Stimulated activated CD4-positive, alpha-beta T cell treated with anti-CD3 and anti-CD28 coated beads, Interleukin-12 subunit alpha, Interleukin-12 subunit beta, amount 100 ng/mL, for 48 hours (primary cell): ENCODE results near the gene CYB561.
A peak's percentile ranks its signal among the peaks of the same experiment; 100 is the strongest.
"Not testable (repeated sequence)": the region's sequence is repeated elsewhere in the genome, so short reads cannot be mapped to it uniquely, and the experiment has no call there.

Experiments
- DNase-seq, 3 donors: peaks; one replicate each; pipeline ENCODE4 v3.0.0-alpha.2; 2020; ENCODE audit warnings: low read depth in 2 of 3, low spot score in 1 of 3

The CYB561 gene

GRCh38 chr17:63479495-63480184 lies 33.5 kb upstream of the CYB561 start:
- no peak for DNase-seq

GRCh38 chr17:63478814-63479494 lies 32.8 kb upstream of the CYB561 start:
- DNase-seq, result peak; percentile 54 to 74 (median 73)

DNA sequence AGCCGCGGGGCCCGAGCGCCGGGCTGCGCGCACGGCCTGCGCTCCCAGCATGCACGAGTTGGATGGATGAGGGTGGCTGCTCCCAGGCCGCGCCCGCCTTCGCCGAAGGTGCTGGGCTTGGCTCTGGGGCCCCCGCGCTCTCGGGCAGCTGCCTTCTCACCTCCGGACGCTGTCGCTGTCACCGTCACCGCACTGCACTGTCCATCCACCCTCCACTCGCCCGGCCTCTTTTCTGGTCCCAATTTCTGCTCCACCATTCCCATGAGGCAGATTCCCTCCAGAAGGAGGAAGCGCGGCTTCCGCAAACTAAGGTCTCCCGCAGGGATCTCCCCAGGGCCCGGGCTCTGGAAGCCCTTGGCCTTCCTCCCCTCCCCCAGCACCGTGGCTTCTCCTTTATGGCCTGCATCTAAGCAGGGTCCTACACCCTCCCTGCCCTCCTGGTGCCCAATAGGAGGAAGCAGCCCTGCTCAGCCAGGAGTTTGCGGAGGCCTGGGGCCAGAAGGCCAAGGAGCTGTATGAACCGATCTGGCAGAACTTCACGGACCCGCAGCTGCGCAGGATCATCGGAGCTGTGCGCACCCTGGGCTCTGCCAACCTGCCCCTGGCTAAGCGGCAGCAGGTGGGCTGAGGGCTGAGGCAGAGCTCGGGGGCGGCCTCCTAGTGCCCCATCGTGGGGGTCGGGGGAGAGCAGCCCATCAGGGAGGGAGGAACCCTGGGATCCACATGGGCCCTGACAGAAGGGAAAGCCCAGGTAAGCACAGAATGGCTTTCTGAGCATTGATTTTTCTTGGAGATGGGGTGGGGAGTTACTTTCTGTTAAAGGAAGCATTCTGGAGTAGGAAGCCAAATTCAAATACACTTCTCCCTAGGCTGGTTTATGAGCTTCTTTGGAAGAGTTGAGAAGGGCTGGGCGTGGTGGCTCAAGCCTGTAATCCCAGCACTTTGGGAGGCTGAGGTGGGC lies 31.7 kb upstream of the CYB561 start:
- no peak for DNase-seq

DNA sequence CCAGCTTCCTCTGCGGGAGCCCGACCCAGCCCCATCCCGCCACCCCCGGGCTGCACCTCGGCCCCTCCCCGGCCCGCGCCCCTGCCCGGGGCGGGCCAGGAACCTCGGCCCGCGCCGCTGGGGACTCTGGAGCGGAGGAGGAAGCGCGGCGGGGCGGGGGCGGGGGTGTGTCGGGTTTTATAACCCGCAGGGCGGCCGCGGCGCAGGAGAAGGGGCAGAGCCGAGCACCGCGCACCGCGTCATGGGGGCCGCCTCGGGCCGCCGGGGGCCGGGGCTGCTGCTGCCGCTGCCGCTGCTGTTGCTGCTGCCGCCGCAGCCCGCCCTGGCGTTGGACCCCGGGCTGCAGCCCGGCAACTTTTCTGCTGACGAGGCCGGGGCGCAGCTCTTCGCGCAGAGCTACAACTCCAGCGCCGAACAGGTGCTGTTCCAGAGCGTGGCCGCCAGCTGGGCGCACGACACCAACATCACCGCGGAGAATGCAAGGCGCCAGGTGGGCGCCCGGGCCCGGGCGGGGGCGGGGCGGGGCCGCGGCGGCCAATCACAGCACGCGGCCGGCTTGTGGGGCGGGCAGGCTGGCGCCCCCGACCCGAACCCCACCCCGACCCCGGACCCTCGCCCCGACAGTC lies 30.9 kb upstream of the CYB561 start, which contains the start of gene ACE:
TSS of gene ACE (plus strand) at position 208 of the 626 bp plus-strand sequence. CDS start at position 242, 34 bp downstream.
- peak in 1 of 3 donors; percentile 9 for DNase-seq

- DNase-seq, result no peak
Measured at GRCh38 chr17:63476459-63476853, 30.4 kb upstream of the CYB561 start.

DNA sequence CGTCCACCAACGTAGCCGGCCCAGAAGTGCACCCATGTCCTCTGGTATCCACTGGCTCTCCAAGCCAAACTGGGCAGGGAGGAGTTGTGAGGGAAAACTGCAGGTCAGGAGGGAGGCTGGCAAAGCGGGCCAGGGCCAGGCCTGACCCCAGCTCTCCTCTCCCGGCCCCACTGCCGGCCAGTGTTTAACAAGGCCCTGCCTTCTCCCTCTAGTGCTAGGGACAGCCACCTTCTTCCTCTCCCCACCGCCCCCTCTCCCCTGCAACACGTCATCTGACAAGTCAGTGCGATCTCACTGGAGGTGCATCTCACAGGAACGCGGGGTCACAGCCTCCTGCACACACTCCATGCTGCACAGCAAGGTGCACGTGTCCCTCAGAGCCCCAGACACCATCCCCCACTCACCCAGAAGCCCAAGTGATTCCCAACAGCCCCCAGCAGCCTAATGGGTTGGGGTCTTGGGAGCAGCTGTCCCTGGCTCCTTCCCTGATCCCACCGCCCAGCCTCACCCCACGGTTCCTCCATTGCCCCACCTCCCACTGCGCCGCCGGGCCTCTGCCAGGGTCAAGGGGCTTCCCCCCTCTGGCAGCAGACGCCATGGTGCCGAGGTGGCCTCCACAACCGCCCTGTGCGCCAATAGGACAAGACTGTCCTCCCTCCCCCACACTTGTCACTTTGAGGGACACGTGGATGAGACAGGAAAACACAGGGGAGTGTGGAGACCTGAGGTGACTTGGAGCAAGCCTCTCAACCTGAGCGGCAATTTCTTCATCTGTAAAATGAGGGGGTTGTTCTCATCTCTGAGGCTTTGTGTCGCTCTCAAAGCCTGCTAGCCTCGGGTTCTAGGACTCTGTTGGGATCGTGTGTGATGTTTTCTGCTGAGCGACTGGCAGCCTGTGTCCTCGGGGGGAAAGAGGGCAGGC lies 29.6 kb upstream of the CYB561 start:
- DNase-seq, result no peak

DNA sequence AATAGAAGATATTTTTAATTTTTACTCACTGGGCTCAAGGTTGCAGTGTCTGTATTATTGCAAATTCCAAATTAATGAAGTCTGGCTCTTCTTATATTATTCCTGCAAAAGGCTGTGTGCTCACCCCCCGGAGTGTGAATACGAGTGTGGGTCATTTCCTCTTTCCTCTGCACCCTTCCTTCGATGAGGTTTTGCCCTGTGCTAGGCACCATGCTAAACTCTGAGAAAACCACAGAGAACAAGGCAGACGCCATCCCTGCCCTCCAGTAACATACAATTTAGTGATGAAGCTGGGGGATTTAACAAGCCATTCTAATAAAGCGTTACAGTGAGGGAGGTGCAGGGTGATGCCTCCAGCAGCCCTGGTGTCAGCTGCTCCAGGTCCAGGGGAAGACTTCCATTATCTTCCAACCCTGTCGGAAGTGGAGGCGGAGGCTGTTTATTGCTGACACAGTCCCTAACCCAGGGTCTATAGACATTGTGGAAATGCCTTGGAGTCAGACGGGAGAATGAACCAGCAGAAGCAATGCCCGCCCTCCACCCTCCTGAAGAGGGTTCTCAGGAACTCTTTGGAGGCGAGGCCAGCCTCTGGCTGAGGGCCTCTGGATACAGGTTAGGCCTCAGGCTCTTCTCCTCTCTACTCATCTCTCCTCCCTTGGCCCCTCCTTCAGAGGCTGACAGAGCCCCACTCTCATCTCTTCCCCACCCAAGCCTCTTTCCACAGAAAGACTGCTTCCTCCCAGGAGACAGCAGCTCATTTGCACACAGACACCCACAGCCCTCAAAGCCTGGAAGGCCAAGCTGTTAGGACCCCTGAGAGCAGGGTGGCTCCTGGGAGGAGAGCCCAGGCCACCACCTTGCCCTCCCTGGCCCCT lies 28.7 kb upstream of the CYB561 start:
- no peak for DNase-seq

- DNase-seq, result no peak
Measured at GRCh38 chr17:63474174-63474573, 28.1 kb upstream of the CYB561 start.

GRCh38 chr17:63468099-63468498 lies 22.0 kb upstream of the CYB561 start:
- DNase-seq, result not testable (repeated sequence)

DNA sequence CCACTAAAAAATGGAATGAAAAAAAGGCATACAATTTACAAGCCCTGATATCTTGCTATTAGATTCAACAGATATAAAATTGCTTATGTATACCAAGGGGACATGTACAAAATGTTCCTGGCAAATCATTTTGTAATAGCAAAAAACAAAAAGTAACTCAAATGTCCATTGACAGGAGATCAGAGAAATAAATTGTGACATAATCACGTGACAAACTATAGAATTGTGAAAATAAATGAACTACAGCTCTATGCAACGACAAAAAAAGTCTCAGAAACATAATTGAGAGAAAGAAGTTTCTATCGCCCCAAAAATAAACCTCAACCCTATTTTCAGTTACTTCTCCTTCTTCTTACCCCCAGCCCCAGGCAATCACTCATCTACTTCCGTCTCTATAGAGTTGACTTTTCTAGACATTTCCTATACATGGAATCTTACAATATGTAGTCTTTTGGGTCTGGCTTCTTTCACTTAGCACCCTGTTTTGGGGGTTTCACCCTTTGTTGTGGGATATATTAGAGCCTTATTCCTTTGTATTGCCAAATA lies 18.7 kb upstream of the CYB561 start:
- no peak for DNase-seq

- no peak for DNase-seq
Measured at GRCh38 chr17:63463771-63464170, 17.7 kb upstream of the CYB561 start.

DNA sequence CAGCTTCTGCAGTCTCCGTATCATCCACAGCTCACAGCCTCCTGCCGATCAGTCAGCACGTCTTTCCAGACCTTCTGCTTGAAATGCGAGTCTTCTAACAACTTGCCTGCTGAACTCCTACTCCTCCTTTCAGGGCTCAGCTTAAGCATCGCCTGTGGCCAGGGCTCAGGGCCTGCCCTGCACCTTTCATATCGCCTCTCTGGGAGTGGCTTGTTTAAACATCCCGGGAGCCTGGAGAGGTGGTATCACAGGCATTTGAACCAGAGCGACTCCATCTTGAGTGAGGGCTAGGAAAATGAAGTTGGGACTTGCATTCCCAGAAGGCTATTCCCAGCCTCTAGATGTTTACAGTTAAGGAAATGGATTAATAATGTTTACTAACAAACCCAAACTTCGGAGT lies 13.9 kb upstream of the CYB561 start:
- no peak for DNase-seq

DNA sequence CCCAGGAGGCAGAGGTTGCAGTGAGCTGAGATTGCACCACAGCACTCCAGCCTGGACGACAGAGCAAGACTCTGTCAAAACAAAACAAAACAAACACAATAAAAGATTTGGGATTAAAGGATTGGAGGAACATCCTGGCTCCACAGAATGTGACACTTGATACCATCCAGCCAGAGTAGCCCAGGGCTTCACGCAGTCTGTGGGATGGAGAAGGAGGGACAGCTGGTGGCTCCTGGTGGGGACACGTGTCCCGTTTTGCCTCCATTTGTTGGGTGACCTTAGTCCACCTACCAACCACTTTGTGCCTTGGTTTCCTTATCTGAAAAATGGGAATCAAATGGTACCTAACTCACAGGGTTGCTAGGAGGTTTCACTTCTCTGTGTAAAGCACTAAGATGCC lies 12.4 kb upstream of the CYB561 start:
- no peak for DNase-seq

GRCh38 chr17:63455417-63455816 lies 9.3 kb upstream of the CYB561 start:
- DNase-seq, result no peak

DNA sequence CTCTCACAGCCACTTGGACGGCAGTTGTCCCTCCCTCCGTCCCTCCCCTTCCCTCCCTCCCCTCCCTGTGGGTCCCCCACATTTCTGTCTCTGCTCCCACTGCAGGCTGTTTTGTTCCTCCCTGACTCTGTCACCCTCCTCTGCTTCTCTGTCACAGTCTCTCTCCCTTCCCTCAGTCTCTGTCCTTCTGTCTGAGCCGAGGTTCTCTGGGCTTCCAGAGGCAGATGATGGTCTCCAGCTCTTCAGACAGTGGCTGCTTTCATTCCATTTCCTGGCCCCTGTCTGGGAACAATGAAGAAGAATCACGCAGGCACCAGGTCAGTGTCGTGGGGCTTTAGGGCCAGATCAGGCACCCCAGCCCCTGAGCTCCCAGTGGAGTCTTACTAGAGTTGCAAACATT lies 8.8 kb upstream of the CYB561 start:
- DNase-seq, result no peak

DNA sequence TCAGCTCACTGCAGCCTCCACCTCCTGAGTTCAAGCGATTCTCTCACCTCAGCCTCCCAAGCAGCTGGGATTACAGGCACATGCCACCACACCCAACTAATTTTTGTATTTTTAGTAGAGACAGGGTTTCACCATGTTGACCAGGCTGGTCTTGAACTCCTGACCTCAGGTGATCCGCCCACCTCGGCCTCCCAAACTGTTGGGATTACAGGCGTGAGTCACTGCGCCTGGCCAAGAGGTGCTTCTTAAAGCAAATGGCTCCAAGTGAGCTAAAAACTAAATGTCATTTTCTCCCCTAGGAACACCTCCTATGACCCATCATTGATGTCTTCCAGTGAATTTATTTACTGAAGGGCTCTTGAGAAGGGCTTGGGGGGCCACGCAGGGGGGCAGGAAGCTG lies 8.3 kb upstream of the CYB561 start:
- not testable (repeated sequence) for DNase-seq

DNA sequence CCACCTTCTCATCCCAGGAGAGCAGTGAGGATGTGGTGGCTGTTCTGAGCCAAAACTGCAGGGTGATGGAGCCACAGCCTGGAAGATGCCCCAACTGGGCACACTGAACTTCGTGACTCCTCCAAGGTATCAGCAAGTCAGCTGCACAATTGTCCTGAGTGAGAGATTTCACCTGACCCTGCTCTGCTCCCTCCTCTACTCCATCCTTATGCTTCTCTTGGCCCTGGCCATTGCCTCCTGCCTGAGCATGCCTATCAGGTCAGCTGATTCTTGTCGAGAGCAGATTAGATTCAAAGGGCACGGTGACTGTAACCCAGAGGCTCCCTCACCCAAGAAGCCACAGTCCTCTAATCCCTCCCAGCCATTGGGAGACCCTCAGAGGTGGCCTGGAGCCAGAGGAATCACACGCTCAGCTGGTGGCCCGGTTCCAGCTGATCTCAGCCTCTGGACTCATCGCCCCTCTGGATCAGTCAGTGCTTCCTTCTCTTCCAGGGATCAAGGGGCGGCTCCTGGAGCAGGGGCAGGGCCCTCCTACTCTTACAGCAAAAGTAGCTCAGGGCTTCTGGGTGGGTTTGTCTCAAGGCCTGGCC lies 7.0 kb upstream of the CYB561 start:
- DNase-seq, result no peak
